Brain microvascular endothelial cell (primary cell): Measurements from ENCODE around the gene ZMYM4.

ENCODE experiments used
- DNase-seq: peaks from one replicate; pipeline ENCODE4 v3.0.0-alpha.2; 2020
- H3K27ac ChIP-seq: fragments of 250-450 bp; sonication (Bioruptor Pico); 2 replicates; pipeline ENCODE4 v1.5.1; 2020; ENCODE audit warnings: mild to moderate bottlenecking, moderate library complexity
- H3K27me3 ChIP-seq: fragments of 250-450 bp; sonication (Bioruptor Pico); replicated peaks from 2 replicates; pipeline ENCODE4 v1.5.1; 2020; ENCODE audit warnings: mild to moderate bottlenecking
- H3K36me3 ChIP-seq: fragments of 250-450 bp; sonication (Bioruptor Pico); replicated peaks from 2 replicates; pipeline ENCODE4 v1.5.1; 2020; ENCODE audit warnings: mild to moderate bottlenecking
- H3K4me3 ChIP-seq: 2 replicates; pipeline ENCODE4 v1.5.1; 2011; ENCODE audit warnings: low read depth, mild to moderate bottlenecking, control low read depth, low read length, moderate library complexity
- CTCF ChIP-seq: IDR thresholded peaks from 2 replicates; pipeline ENCODE4 v1.5.1; 2011; ENCODE audit warnings: low read depth, mild to moderate bottlenecking, moderate library complexity, low read length, control low read depth, inconsistent platforms; ENCODE audit errors: missing control alignments
- in situ Hi-C: cut with HindIII; loops from 2 replicates; pipeline ENCODE4 v1.10.0; 2017; ENCODE audit warnings: low sequenced_read_pairs, low pct_ligation_motif_present

ZMYM4 gene

GRCh38 chr1:35436078-35436477 is 167.6 kb downstream of the ZMYM4 start:
- DNase-seq, result no peak
- H3K27me3 ChIP-seq, result no peaks in the 10 kb centered on the region
- H3K36me3 ChIP-seq, result peaks cover 39% of the 10 kb centered on the region
- H3K27ac ChIP-seq, result no peak overlapping the region
- H3K4me3 ChIP-seq, result no peak overlapping the region
- in situ Hi-C loops, result no loop called here
- no peak for TF ChIP-seq CTCF

GRCh38 chr1:35437200-35437599 is 168.7 kb downstream of the ZMYM4 start:
- H3K27ac ChIP-seq, result no peak overlapping the region
- in situ Hi-C loops, result no loop called here
- no peak overlapping the region for H3K4me3 ChIP-seq
- no peaks in the 10 kb centered on the region for H3K27me3 ChIP-seq
- peaks cover 49% of the 10 kb centered on the region for H3K36me3 ChIP-seq
- TF ChIP-seq CTCF, result no peak
- DNase-seq, result no peak

- Histone ChIP-seq H3K27me3 (no peaks in the 10 kb centered on the region), H3K27ac (no peak overlapping the region), H3K36me3 (peaks cover 56% of the 10 kb centered on the region), H3K4me3 (no peak overlapping the region)
- in situ Hi-C loops, result no loop called here
- no peak for TF ChIP-seq CTCF
- DNase-seq, result no peak
These were observed 171.1 kb downstream of the ZMYM4 start for GRCh38 chr1:35439626-35440025.

GRCh38 chr1:35441926-35442579 is 173.5 kb downstream of the ZMYM4 start:
- no peak for DNase-seq
- TF ChIP-seq CTCF, result no peak
- peaks cover 55% of the 10 kb centered on the region for H3K36me3 ChIP-seq
- H3K27me3 ChIP-seq, result no peaks in the 10 kb centered on the region
- no peak overlapping the region for H3K4me3 ChIP-seq
- in situ Hi-C loops, result no loop called here
- H3K27ac ChIP-seq, result no peak overlapping the region

- DNase-seq, result no peak
- in situ Hi-C loops, result no loop called here
- Histone ChIP-seq H3K36me3 (peaks cover 55% of the 10 kb centered on the region), H3K27me3 (no peaks in the 10 kb centered on the region), H3K4me3 (no peak overlapping the region), H3K27ac (no peak overlapping the region)
- TF ChIP-seq CTCF, result no peak
These were observed 174.2 kb downstream of the ZMYM4 start for GRCh38 chr1:35442734-35443133.
